Keratinocyte (primary cell): Measurements from ENCODE around the gene ANKS1B. TPM values are rescaled to one million over a fixed set of nuclear protein-coding genes. Genes with fewer than 3 reads are reported as not detected.

Experiments used
- DNase-seq: peaks from one replicate; pipeline ENCODE4 v3.0.0-alpha.2; 2011; ENCODE audit warnings: low read depth, missing footprints, low spot score
- FAIRE-seq: peaks from 2 replicates; lab custom pipeline; 2011; peaks lifted over from hg19 to GRCh38; lab: Jason Lieb, UNC
- H2AFZ ChIP-seq: 2 replicates; pipeline ENCODE4 v1.6.0; 2012; ENCODE audit warnings: low read length, control low read depth, inconsistent platforms; ENCODE audit not compliant: control insufficient read depth
- H3K27ac ChIP-seq: 2 replicates; pipeline ENCODE4 v1.5.1; 2011; ENCODE audit warnings: low read length; ENCODE audit not compliant: control insufficient read depth, insufficient read depth
- H3K27me3 ChIP-seq: 3 replicates; pipeline ENCODE4 v1.6.0; 2011; ENCODE audit warnings: low read length; ENCODE audit not compliant: control insufficient read depth, insufficient read depth; ENCODE audit errors: extremely low read depth
- H3K36me3 ChIP-seq, 2 experiments: 2 replicates in 1 of 2; 3 replicates in 1 of 2; pipeline ENCODE4 v1.5.1; 2011; ENCODE audit warnings: low read length in 2 of 2, mild to moderate bottlenecking in 1 of 2; ENCODE audit not compliant: control insufficient read depth in 2 of 2, insufficient read depth in 2 of 2; ENCODE audit errors: extremely low read depth in 1 of 2
- H3K4me1 ChIP-seq: 3 replicates; pipeline ENCODE4 v1.5.1; 2011; ENCODE audit warnings: low read length; ENCODE audit not compliant: control insufficient read depth, insufficient read depth; ENCODE audit errors: extremely low read depth
- H3K4me2 ChIP-seq: 3 replicates; pipeline ENCODE4 v1.6.0; 2011; ENCODE audit warnings: low read depth, low read length; ENCODE audit not compliant: control insufficient read depth, insufficient read depth; ENCODE audit errors: extremely low read depth
- H3K4me3 ChIP-seq, 3 experiments: fragments of 200-600 bp in 1 of 3; sonication (generic) in 1 of 3; 2 replicates in 2 of 3; 3 replicates in 1 of 3; pipeline ENCODE4 v1.5.1; 2011 to 2016; ENCODE audit warnings: low read length in 3 of 3, mild to moderate bottlenecking in 3 of 3, control low read depth in 2 of 3, inconsistent platforms in 1 of 3, low read depth in 1 of 3, mixed read lengths in 1 of 3, mixed run types in 1 of 3, moderate library complexity in 1 of 3; ENCODE audit not compliant: control insufficient read depth in 2 of 3, insufficient read depth in 2 of 3; ENCODE audit errors: extremely low read depth in 1 of 3
- H3K79me2 ChIP-seq: 2 replicates; pipeline ENCODE4 v1.6.0; 2012; ENCODE audit warnings: low read length; ENCODE audit not compliant: control insufficient read depth, insufficient read depth
- H3K9ac ChIP-seq: 3 replicates; pipeline ENCODE4 v1.6.0; 2011; ENCODE audit warnings: low read length; ENCODE audit not compliant: control insufficient read depth, insufficient read depth; ENCODE audit errors: extremely low read depth
- H3K9me1 ChIP-seq: 3 replicates; pipeline ENCODE4 v1.6.0; 2011; ENCODE audit warnings: low read length; ENCODE audit not compliant: control insufficient read depth, insufficient read depth; ENCODE audit errors: extremely low read depth
- H3K9me3 ChIP-seq: 2 replicates; pipeline ENCODE4 v1.5.1; 2012; ENCODE audit warnings: low read depth, low read length; ENCODE audit not compliant: control insufficient read depth
- H4K20me1 ChIP-seq: 3 replicates; pipeline ENCODE4 v1.6.0; 2011; ENCODE audit warnings: low read length; ENCODE audit not compliant: control insufficient read depth, insufficient read depth; ENCODE audit errors: extremely low read depth
- EZH2 ChIP-seq: IDR thresholded peaks from one replicate; pipeline ENCODE4 v1.6.1; 2012; ENCODE audit warnings: inconsistent platforms, mild to moderate bottlenecking, low read length, moderate library complexity
- dilution Hi-C: fragments of 300-500 bp; cut with MboI; formaldehyde crosslinking; loops from one replicate; pipeline ENCODE4 v1.7.0; 2020; ENCODE audit warnings: low sequenced_read_pairs; ENCODE audit not compliant: extremely low pct_ligation_motif_present
- polyA plus RNA-seq, 5 experiments: library from polyadenylated mRNA; depleted of rRNA in 3 of 5; stranded (reverse) in 3 of 5; stranded (forward) in 1 of 5; unstranded in 1 of 5; fragments of >200 nt; gene quantifications; 1 replicate in 1 of 5; 2 replicates in 3 of 5; 3 replicates in 1 of 5; pipeline versions ENCODE4 v1.2.1 to v1.2.3, GENCODE V29; 2011 to 2012; ENCODE audit warnings: missing spikeins in 2 of 5, low read depth in 1 of 5, low replicate concordance in 1 of 5
- TF ChIP-seq, protein P1 (sequence below), 3 experiments: IDR thresholded peaks in 1 of 3; conservative IDR thresholded peaks in 1 of 3; optimal IDR thresholded peaks in 1 of 3; 2 replicates in 2 of 3; 3 replicates in 1 of 3; pipeline versions ENCODE3 to v1.5.1; 2011; ENCODE audit warnings: low read length in 3 of 3, mild to moderate bottlenecking in 3 of 3, moderate library complexity in 2 of 3, control low read depth in 1 of 3, inconsistent platforms in 1 of 3; ENCODE audit not compliant: insufficient read depth in 2 of 3; ENCODE audit errors: extremely low read depth in 1 of 3

ANKS1B gene
- polyA plus RNA-seq, 1 donor (not counting 4 experiments of a cell fraction or from before 2014, with no cell fraction given): not detected

DNA sequence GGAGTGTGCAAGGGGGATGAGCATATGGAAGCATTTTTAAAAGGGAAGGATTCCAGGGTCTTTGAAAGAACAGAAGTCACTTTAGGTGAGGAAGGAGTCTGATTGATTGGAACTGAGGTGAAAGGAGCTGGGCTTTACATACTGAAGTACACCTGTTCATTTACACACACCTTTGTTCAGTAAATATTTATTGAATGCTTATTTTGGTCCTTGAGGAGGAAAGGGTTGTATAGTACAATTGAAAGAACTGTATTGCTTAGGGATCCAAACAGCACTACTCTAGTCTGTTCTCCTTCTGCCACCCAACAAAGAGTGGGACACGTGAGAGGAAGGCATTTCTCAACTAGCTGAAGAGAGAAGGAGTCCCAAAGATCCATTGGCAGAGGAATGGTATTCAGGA lies 1275.7 kb downstream of the ANKS1B start:
- TF ChIP-seq, protein P1, sequence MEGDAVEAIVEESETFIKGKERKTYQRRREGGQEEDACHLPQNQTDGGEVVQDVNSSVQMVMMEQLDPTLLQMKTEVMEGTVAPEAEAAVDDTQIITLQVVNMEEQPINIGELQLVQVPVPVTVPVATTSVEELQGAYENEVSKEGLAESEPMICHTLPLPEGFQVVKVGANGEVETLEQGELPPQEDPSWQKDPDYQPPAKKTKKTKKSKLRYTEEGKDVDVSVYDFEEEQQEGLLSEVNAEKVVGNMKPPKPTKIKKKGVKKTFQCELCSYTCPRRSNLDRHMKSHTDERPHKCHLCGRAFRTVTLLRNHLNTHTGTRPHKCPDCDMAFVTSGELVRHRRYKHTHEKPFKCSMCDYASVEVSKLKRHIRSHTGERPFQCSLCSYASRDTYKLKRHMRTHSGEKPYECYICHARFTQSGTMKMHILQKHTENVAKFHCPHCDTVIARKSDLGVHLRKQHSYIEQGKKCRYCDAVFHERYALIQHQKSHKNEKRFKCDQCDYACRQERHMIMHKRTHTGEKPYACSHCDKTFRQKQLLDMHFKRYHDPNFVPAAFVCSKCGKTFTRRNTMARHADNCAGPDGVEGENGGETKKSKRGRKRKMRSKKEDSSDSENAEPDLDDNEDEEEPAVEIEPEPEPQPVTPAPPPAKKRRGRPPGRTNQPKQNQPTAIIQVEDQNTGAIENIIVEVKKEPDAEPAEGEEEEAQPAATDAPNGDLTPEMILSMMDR (optimal IDR thresholded peaks at IDR 0.05 in 1 of 3, IDR thresholded peaks at IDR 0.05 in 1 of 3, conservative IDR thresholded peaks at IDR 0.05 in 1 of 3; ENCODE audit: extremely low read depth in 1 of 3, insufficient read depth in 2 of 3, low read length in 3 of 3): no peak
- TF ChIP-seq EZH2: no peak
- dilution Hi-C loops: no loop called here
- Histone ChIP-seq H3K79me2 (no peaks in the 10 kb centered on the region), H3K4me2 (no peak overlapping the region), H3K27me3 (no peaks in the 10 kb centered on the region), H4K20me1 (no peaks in the 10 kb centered on the region), H3K9me3 (no peaks in the 10 kb centered on the region), H2AFZ (no peak overlapping the region), H3K4me1 (no peaks in the 10 kb centered on the region), H3K9me1 (no peaks in the 10 kb centered on the region), H3K9ac (no peak overlapping the region), H3K36me3 (peaks cover 3 to 18% of the 10 kb centered on the region in 2 experiments), H3K27ac (no peak overlapping the region), H3K4me3 (no peak overlapping the region)
- FAIRE-seq (no peak), DNase-seq (no peak)

DNA sequence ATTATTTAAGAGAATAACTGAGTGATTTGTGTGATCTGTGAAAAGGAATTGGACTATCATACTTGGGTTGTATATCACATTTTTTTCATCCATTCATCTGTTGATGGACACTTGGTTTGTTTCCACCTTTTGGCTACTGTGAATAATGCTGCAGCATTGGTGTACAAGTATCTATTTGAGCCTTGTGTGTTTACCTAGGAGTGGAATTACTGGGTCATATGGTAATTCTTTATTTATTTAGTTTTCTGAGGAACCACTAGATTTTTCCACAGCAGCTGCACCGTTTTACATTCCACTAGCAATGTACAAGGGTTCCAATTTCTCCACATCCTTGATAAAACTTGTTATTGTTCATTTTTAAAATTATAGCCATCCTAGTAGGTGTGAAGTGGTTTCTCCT lies 1283.6 kb downstream of the ANKS1B start:
- no peak for FAIRE-seq
- no peaks in the 10 kb centered on the region for H3K4me1 ChIP-seq
- no peaks in the 10 kb centered on the region for H3K27me3 ChIP-seq
- H4K20me1 ChIP-seq: no peaks in the 10 kb centered on the region
- TF ChIP-seq, protein P1 (optimal IDR thresholded peaks at IDR 0.05 in 1 of 3, IDR thresholded peaks at IDR 0.05 in 1 of 3, conservative IDR thresholded peaks at IDR 0.05 in 1 of 3; ENCODE audit: extremely low read depth in 1 of 3, insufficient read depth in 2 of 3, low read length in 3 of 3): no peak
- H3K27ac ChIP-seq: no peak overlapping the region
- H2AFZ ChIP-seq: no peak overlapping the region
- H3K9me1 ChIP-seq: no peaks in the 10 kb centered on the region
- H3K36me3 ChIP-seq: peaks cover 0 to 3% of the 10 kb centered on the region in 2 experiments
- H3K9me3 ChIP-seq: no peaks in the 10 kb centered on the region
- no peak overlapping the region for H3K4me3 ChIP-seq
- no peak overlapping the region for H3K4me2 ChIP-seq
- dilution Hi-C loops: no loop called here
- DNase-seq: no peak
- H3K9ac ChIP-seq: no peak overlapping the region
- H3K79me2 ChIP-seq: no peaks in the 10 kb centered on the region
